K562 (cell line): Measurements from ENCODE around the gene OSBP2. TPM values are rescaled to one million over a fixed set of nuclear protein-coding genes. Genes with fewer than 3 reads are reported as not detected.

Experiments
- ATAC-seq: fragments of 200-7000 bp; cut with Tn5 transposase; 3 replicates; pipeline ENCODE4 v1.9.1; 2020; ENCODE audit warnings: moderate library complexity
- BruUV-seq: library from RNA; stranded (reverse); fragments of 400-500 nt; replicated peaks from 2 replicates; lab custom pipeline; 2021; lab: Mats Ljungman, UMichigan
- CTCF ChIA-PET: fragments of 300-600 bp; formaldehyde crosslinking; extraction: SDS; loops from one replicate; lab custom pipeline; 2021; ENCODE audit warnings: low intra/inter-chr PET ratio; lab: Yijun Ruan, JAX
- POLR2A ChIA-PET: fragments of 300-600, 350-650 bp; sonication (Branson Sonifier 250); formaldehyde crosslinking; extraction: SDS; loops from one replicate; lab custom pipeline; 2021; ENCODE audit warnings: antibody characterized with exemption, inconsistent platforms; lab: Yijun Ruan, JAX
- DNase-seq, 4 experiments: peaks; one replicate each; pipeline versions ENCODE4 v3.0.0 to v3.0.0-alpha.2; 2011 to 2018; ENCODE audit warnings: low spot score in 3 of 4, mixed read lengths in 3 of 4; ENCODE audit errors: extremely low read depth in 1 of 4
- FAIRE-seq: peaks from 2 replicates; lab custom pipeline; 2011; peaks lifted over from hg19 to GRCh38; lab: Jason Lieb, UNC
- H2AFZ ChIP-seq: 2 replicates; pipeline ENCODE4 v1.6.0; 2011; ENCODE audit warnings: low read depth, low read length, control low read depth, inconsistent platforms
- H3K27ac ChIP-seq: fragments of 200-600 bp; 3 replicates; pipeline ENCODE4 v1.8.0; 2011; ENCODE audit warnings: low read depth, mild to moderate bottlenecking, control low read depth, inconsistent platforms, low read length, moderate library complexity, mixed read lengths; ENCODE audit errors: extremely low read depth
- H3K27me3 ChIP-seq, 2 experiments: fragments of 300-600 bp in 1 of 2; 2 replicates in 1 of 2; 3 replicates in 1 of 2; pipeline versions ENCODE4 v1.6.0 to v1.8.0; 2011; ENCODE audit warnings: inconsistent platforms in 2 of 2, low read length in 2 of 2, mild to moderate bottlenecking in 1 of 2, mixed read lengths in 1 of 2, moderate library complexity in 1 of 2; ENCODE audit not compliant: control insufficient read depth in 2 of 2, insufficient read depth in 2 of 2
- H3K36me3 ChIP-seq: fragments of 300-600 bp; 3 replicates; pipeline ENCODE4 v1.8.0; 2011; ENCODE audit warnings: mild to moderate bottlenecking, low read length, inconsistent platforms; ENCODE audit not compliant: control insufficient read depth, insufficient read depth
- H3K4me1 ChIP-seq, 2 experiments: fragments of 200-600 bp in 1 of 2; replicated peaks in 1 of 2; 2 replicates in 1 of 2; 3 replicates in 1 of 2; pipeline versions ENCODE4 v1.5.1 to v1.8.0; 2011; ENCODE audit warnings: inconsistent platforms in 2 of 2, low read length in 2 of 2, mild to moderate bottlenecking in 1 of 2, mixed read lengths in 1 of 2, moderate library complexity in 1 of 2; ENCODE audit not compliant: control insufficient read depth in 2 of 2, insufficient read depth in 2 of 2
- H3K4me2 ChIP-seq: 2 replicates; pipeline ENCODE4 v1.6.1; 2011; ENCODE audit warnings: low read length, control low read depth, inconsistent platforms, mixed read lengths; ENCODE audit not compliant: insufficient read depth
- H3K4me3 ChIP-seq: fragments of 200-600 bp; sonication (generic), shearing (Covaris generic); 2 replicates; pipeline ENCODE4 v1.5.1; 2016; ENCODE audit warnings: control low read depth, inconsistent platforms
- H3K79me2 ChIP-seq: fragments of 200-600 bp; 3 replicates; pipeline ENCODE4 v1.8.0; 2011; ENCODE audit warnings: low read length, inconsistent platforms; ENCODE audit not compliant: control insufficient read depth, insufficient read depth
- H3K9ac ChIP-seq, 2 experiments: 2 replicates each; pipeline versions ENCODE4 v1.6.0 to v1.6.1; 2011; ENCODE audit warnings: low read depth in 2 of 2, low read length in 2 of 2, control low read depth in 1 of 2, inconsistent platforms in 1 of 2, mild to moderate bottlenecking in 1 of 2, mixed read lengths in 1 of 2; ENCODE audit not compliant: insufficient read depth in 1 of 2
- H3K9me1 ChIP-seq: one replicate; pipeline ENCODE4 v1.6.0; 2011; ENCODE audit warnings: inconsistent platforms, mild to moderate bottlenecking, low read length, moderate library complexity; ENCODE audit not compliant: control insufficient read depth, insufficient read depth
- H3K9me3 ChIP-seq: replicated peaks from 2 replicates; pipeline ENCODE4 v1.5.1; 2011; ENCODE audit warnings: low read depth, low read length, inconsistent platforms; ENCODE audit not compliant: control insufficient read depth, insufficient read depth
- H4K20me1 ChIP-seq: replicated peaks from 2 replicates; pipeline ENCODE4 v1.6.1; 2011; ENCODE audit warnings: low read length, inconsistent platforms, mixed read lengths; ENCODE audit not compliant: control insufficient read depth, insufficient read depth
- BHLHE40 ChIP-seq: IDR thresholded peaks from 2 replicates; pipeline ENCODE4 v1.6.1; 2011; ENCODE audit warnings: low read length, improper control_type of control experiment
- CCAR2 ChIP-seq: fragments of 200-400 bp; formaldehyde crosslinking; IDR thresholded peaks from 2 replicates; pipeline ENCODE4 v1.6.1; 2017; ENCODE audit warnings: mild to moderate bottlenecking, low read depth, low read length
- RAD51 ChIP-seq: fragments of 450-650 bp; IDR thresholded peaks from 2 replicates; pipeline ENCODE4 v1.7.1; 2016; ENCODE audit warnings: low read depth, mild to moderate bottlenecking, borderline replicate concordance
- WHSC1 ChIP-seq: IDR thresholded peaks from one replicate; pipeline ENCODE4 v1.6.1; 2012; ENCODE audit warnings: low read length, control low read depth, inconsistent platforms
- WGBS: fragments of 100-300 bp; shearing (Covaris generic); methylation state at CpG from one replicate; pipeline ENCODE4 v1.1.6; 2016; ENCODE audit warnings: low coverage, mixed read lengths; ENCODE audit not compliant: insufficient coverage; ENCODE audit errors: missing lambda C conversion rate; 5-methylcytosine and 5-hydroxymethylcytosine counted together
- in situ Hi-C: fragments of 300-500 bp; cut with MboI; formaldehyde crosslinking; loops from 4 replicates; pipeline ENCODE4 v1.15.0; 2018; ENCODE audit warnings: inconsistent platforms, mixed read lengths
- intact Hi-C: fragments of 100-400 bp; cut with micrococcal nuclease; formaldehyde crosslinking; loops from 2 replicates; pipeline ENCODE4 v1.14.2; 2022
- polyA plus RNA-seq, 8 experiments: library from polyadenylated mRNA; depleted of rRNA in 4 of 8; stranded (reverse) in 5 of 8; unstranded in 3 of 8; fragments of >200 nt; fragmentation: Nextera tagmentation in 2 of 8; fragmentation: Illumina TruSeq in 1 of 8; extraction: Ambion mirVana in 2 of 8; extraction: Trizol in 1 of 8; gene quantifications; 2 replicates each; pipeline versions ENCODE4 v1.2.1 to v1.2.3, GENCODE V29; 2011 to 2014; ENCODE audit warnings: inconsistent platforms in 1 of 8, missing spikeins in 1 of 8
- total RNA-seq, 7 experiments: library from RNA; depleted of rRNA in 6 of 7; stranded (reverse); fragments of >200 nt in 6 of 7; fragmentation: Illumina TruSeq in 2 of 7; extraction: Trizol in 2 of 7; gene quantifications; 2 replicates each; pipeline versions ENCODE4 v1.2.1 to v1.2.3, GENCODE V29; 2011 to 2021; ENCODE audit warnings: low replicate concordance in 1 of 7
- TF ChIP-seq, protein P1 (sequence below): fragments of 450-650 bp; IDR thresholded peaks from 2 replicates; pipeline ENCODE4 v1.6.1; 2014; ENCODE audit warnings: low read depth, mild to moderate bottlenecking, moderate library complexity, borderline replicate concordance
- TF ChIP-seq, protein P2 (sequence below): fragments of 450-650 bp; formaldehyde crosslinking; IDR thresholded peaks from 2 replicates; pipeline ENCODE4 v1.4.0; 2020; ENCODE audit warnings: mild to moderate bottlenecking, moderate library complexity
- TF ChIP-seq, protein P3 (sequence below): sonication (generic); formaldehyde crosslinking; IDR thresholded peaks from 2 replicates; pipeline ENCODE4 v1.8.1; 2023; ENCODE audit warnings: missing genetic modification reagents, mild to moderate bottlenecking, borderline replicate concordance

OSBP2 gene
- total and polyA plus RNA-seq, 9 of the 15 experiments (the other 6 are each of a cell fraction or from before 2014, with no cell fraction given): 0.52 to 29.5 (median 21.6) TPM

DNA sequence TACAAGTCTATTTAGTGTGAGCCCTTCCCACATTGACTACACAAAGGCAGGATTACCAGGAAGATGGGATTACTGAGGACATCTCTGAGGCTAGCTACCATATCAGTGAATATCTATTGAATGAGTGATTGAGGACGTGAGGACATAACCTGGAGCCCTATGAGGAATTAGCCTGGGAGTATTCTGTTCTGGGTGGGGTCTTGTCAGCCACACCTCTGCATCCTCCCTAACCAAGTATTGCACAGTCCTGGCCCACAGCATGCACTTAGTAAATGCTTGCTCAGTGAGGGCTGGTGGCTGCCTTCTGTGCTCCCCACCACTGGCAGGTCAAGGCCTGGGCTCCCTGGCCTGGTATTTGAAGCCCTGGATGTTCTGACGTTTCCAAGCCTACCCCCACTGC, 41.8 kb upstream of the OSBP2 start (continued):
- TF ChIP-seq RAD51 (no peak), WHSC1 (no peak), CCAR2 (no peak), BHLHE40 (no peak)
- TF ChIP-seq, protein P1, sequence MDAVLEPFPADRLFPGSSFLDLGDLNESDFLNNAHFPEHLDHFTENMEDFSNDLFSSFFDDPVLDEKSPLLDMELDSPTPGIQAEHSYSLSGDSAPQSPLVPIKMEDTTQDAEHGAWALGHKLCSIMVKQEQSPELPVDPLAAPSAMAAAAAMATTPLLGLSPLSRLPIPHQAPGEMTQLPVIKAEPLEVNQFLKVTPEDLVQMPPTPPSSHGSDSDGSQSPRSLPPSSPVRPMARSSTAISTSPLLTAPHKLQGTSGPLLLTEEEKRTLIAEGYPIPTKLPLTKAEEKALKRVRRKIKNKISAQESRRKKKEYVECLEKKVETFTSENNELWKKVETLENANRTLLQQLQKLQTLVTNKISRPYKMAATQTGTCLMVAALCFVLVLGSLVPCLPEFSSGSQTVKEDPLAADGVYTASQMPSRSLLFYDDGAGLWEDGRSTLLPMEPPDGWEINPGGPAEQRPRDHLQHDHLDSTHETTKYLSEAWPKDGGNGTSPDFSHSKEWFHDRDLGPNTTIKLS: no peak
- TF ChIP-seq, protein P2, sequence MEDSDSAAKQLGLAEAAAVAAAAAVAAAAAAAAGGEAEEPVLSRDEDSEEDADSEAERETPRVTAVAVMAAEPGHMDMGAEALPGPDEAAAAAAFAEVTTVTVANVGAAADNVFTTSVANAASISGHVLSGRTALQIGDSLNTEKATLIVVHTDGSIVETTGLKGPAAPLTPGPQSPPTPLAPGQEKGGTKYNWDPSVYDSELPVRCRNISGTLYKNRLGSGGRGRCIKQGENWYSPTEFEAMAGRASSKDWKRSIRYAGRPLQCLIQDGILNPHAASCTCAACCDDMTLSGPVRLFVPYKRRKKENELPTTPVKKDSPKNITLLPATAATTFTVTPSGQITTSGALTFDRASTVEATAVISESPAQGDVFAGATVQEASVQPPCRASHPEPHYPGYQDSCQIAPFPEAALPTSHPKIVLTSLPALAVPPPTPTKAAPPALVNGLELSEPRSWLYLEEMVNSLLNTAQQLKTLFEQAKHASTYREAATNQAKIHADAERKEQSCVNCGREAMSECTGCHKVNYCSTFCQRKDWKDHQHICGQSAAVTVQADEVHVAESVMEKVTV (CRISPR knock-in tag): no peak

DNA sequence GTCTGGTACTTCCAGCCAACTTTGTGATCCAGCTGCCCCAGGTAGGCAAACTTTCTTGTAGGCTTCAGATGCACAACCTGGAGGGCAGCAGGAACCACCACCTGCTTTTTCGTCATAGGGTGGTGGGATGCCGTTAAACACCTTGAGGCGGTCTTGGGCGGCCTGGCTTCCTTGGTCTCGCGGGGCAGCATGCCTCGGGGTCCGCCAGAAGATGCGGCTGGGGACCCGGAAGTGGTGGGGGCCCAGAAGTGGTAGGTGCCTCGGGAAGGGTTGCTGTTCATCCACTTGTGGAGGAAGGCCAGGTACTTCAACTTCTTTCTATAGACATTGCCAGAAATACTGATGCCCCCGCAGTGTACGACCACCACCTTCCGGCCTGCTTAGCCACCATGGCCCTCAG, 40.3 kb upstream of the OSBP2 start:
- Histone ChIP-seq H3K36me3 (no peaks in the 10 kb centered on the region), H4K20me1 (no peaks in the 10 kb centered on the region), H3K9me1 (no peaks in the 10 kb centered on the region), H2AFZ (no peak overlapping the region), H3K27me3 (no peaks in the 10 kb centered on the region), H3K9ac (no peak overlapping the region), H3K27ac (no peak overlapping the region), H3K4me2 (no peak overlapping the region), H3K79me2 (no peaks in the 10 kb centered on the region), H3K9me3 (no peaks in the 10 kb centered on the region), H3K4me3 (no peak overlapping the region), H3K4me1 (peaks cover 8 to 15% of the 10 kb centered on the region in 2 experiments; a peak in 4 of 5 replicates)
- ChIA-PET POLR2A (no interaction called here), CTCF (no interaction called here)
- in situ Hi-C loops (no loop called here), intact Hi-C loops (no loop called here)
- DNase-seq (no peak), ATAC-seq (no peak), FAIRE-seq (no peak)
- WGBS: 69% methylated on average over 8 of the region's 14 CpGs
- no TSS peak for BruUV-seq
- TF ChIP-seq, protein P3, sequence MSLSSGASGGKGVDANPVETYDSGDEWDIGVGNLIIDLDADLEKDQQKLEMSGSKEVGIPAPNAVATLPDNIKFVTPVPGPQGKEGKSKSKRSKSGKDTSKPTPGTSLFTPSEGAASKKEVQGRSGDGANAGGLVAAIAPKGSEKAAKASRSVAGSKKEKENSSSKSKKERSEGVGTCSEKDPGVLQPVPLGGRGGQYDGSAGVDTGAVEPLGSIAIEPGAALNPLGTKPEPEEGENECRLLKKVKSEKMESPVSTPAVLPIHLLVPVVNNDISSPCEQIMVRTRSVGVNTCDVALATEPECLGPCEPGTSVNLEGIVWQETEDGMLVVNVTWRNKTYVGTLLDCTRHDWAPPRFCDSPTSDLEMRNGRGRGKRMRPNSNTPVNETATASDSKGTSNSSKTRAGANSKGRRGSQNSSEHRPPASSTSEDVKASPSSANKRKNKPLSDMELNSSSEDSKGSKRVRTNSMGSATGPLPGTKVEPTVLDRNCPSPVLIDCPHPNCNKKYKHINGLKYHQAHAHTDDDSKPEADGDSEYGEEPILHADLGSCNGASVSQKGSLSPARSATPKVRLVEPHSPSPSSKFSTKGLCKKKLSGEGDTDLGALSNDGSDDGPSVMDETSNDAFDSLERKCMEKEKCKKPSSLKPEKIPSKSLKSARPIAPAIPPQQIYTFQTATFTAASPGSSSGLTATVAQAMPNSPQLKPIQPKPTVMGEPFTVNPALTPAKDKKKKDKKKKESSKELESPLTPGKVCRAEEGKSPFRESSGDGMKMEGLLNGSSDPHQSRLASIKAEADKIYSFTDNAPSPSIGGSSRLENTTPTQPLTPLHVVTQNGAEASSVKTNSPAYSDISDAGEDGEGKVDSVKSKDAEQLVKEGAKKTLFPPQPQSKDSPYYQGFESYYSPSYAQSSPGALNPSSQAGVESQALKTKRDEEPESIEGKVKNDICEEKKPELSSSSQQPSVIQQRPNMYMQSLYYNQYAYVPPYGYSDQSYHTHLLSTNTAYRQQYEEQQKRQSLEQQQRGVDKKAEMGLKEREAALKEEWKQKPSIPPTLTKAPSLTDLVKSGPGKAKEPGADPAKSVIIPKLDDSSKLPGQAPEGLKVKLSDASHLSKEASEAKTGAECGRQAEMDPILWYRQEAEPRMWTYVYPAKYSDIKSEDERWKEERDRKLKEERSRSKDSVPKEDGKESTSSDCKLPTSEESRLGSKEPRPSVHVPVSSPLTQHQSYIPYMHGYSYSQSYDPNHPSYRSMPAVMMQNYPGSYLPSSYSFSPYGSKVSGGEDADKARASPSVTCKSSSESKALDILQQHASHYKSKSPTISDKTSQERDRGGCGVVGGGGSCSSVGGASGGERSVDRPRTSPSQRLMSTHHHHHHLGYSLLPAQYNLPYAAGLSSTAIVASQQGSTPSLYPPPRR (CRISPR knock-in tag): no peak
